Endothelial cell of umbilical vein (primary cell): Measurements from ENCODE around the gene KCNMA1. TPM values are rescaled to one million over a fixed set of nuclear protein-coding genes. Genes with fewer than 3 reads are reported as not detected.

ENCODE experiments used
- BruUV-seq: library from RNA; stranded (reverse); fragments of 400-500 nt; replicated peaks from 2 replicates; lab custom pipeline; 2021; lab: Mats Ljungman, UMichigan
- CTCF ChIA-PET: fragments of 300-600, 350-600 bp; sonication (Branson Sonifier 250); formaldehyde crosslinking; loops from one replicate; lab custom pipeline; 2021; ENCODE audit warnings: antibody characterized with exemption, inconsistent platforms; lab: Charles Lee
- POLR2A ChIA-PET: fragments of 300-600, 350-600 bp; sonication (Branson Sonifier 250); formaldehyde crosslinking; loops from one replicate; lab custom pipeline; 2021; ENCODE audit warnings: antibody characterized with exemption, inconsistent platforms; lab: Charles Lee
- DNase-seq: peaks from one replicate; pipeline ENCODE4 v3.0.0-alpha.2; 2011; ENCODE audit warnings: low read depth, low spot score
- FAIRE-seq: peaks from 2 replicates; lab custom pipeline; 2011; peaks lifted over from hg19 to GRCh38; lab: Jason Lieb, UNC
- H2AFZ ChIP-seq: 2 replicates; pipeline ENCODE4 v1.6.0; 2012; ENCODE audit warnings: low read depth, low read length, control low read depth, inconsistent platforms
- H3K27ac ChIP-seq: 2 replicates; pipeline ENCODE4 v1.5.1; 2011; ENCODE audit warnings: low read depth, mild to moderate bottlenecking, control low read depth, low read length, moderate library complexity; ENCODE audit not compliant: insufficient read depth
- H3K27me3 ChIP-seq, 2 experiments: 2 replicates each; pipeline versions ENCODE4 v1.6.0 to v1.6.1; 2011; ENCODE audit warnings: low read length in 2 of 2, mixed read lengths in 1 of 2; ENCODE audit not compliant: control insufficient read depth in 2 of 2, insufficient read depth in 2 of 2
- H3K36me3 ChIP-seq, 2 experiments: 2 replicates in 1 of 2; 3 replicates in 1 of 2; pipeline ENCODE4 v1.5.1; 2011; ENCODE audit warnings: low read length in 2 of 2, mild to moderate bottlenecking in 1 of 2, moderate library complexity in 1 of 2; ENCODE audit not compliant: control insufficient read depth in 2 of 2, insufficient read depth in 2 of 2; ENCODE audit errors: extremely low read depth in 1 of 2
- H3K4me1 ChIP-seq: 3 replicates; pipeline ENCODE4 v1.5.1; 2011; ENCODE audit warnings: mild to moderate bottlenecking, low read length; ENCODE audit not compliant: control insufficient read depth, insufficient read depth; ENCODE audit errors: extremely low read depth
- H3K4me2 ChIP-seq: 2 replicates; pipeline ENCODE4 v1.6.1; 2011; ENCODE audit warnings: low read length, control low read depth, mixed read lengths; ENCODE audit not compliant: insufficient read depth
- H3K4me3 ChIP-seq, 3 experiments: fragments of 200-600 bp in 1 of 3; sonication (generic), shearing (Covaris generic) in 1 of 3; replicated peaks in 1 of 3; 2 replicates each; pipeline ENCODE4 v1.5.1; 2011 to 2016; ENCODE audit warnings: control low read depth in 3 of 3, low read length in 3 of 3, mild to moderate bottlenecking in 2 of 3, inconsistent platforms in 1 of 3, low read depth in 1 of 3, moderate library complexity in 1 of 3; ENCODE audit not compliant: insufficient read depth in 1 of 3
- H3K79me2 ChIP-seq: 2 replicates; pipeline ENCODE4 v1.6.0; 2012; ENCODE audit warnings: low read length, inconsistent platforms; ENCODE audit not compliant: control insufficient read depth, insufficient read depth
- H3K9ac ChIP-seq: replicated peaks from 2 replicates; pipeline ENCODE3; 2011; ENCODE audit warnings: low read length, control low read depth; ENCODE audit not compliant: insufficient read depth; ENCODE audit errors: extremely low read depth
- H3K9me1 ChIP-seq: replicated peaks from 3 replicates; pipeline ENCODE4 v1.6.0; 2011; ENCODE audit warnings: mild to moderate bottlenecking, low read length; ENCODE audit not compliant: control insufficient read depth, insufficient read depth; ENCODE audit errors: extremely low read depth
- H3K9me3 ChIP-seq: replicated peaks from 2 replicates; pipeline ENCODE4 v1.5.1; 2012; ENCODE audit warnings: low read length, inconsistent platforms; ENCODE audit not compliant: control insufficient read depth, insufficient read depth
- H4K20me1 ChIP-seq: replicated peaks from 2 replicates; pipeline ENCODE3; 2011; ENCODE audit warnings: mild to moderate bottlenecking, low read length; ENCODE audit not compliant: control insufficient read depth, insufficient read depth; ENCODE audit errors: extremely low read depth
- CTCF ChIP-seq, 2 donors: IDR thresholded peaks; 1 replicate in 1 of 2; 2 replicates in 1 of 2; pipeline ENCODE4 v1.5.1; 2011; ENCODE audit warnings: low read length in 2 of 2, mild to moderate bottlenecking in 2 of 2, moderate library complexity in 2 of 2, control low read depth in 1 of 2, inconsistent platforms in 1 of 2, low read depth in 1 of 2; ENCODE audit not compliant: insufficient read depth in 1 of 2; ENCODE audit errors: extremely low read depth in 1 of 2
- EZH2 ChIP-seq: IDR thresholded peaks from 2 replicates; pipeline ENCODE4 v1.6.1; 2012; ENCODE audit warnings: borderline replicate concordance, low read depth, mild to moderate bottlenecking, moderate library complexity, low read length, inconsistent platforms; ENCODE audit not compliant: severe bottlenecking
- FOS ChIP-seq: IDR thresholded peaks from 2 replicates; pipeline ENCODE4 v1.6.1; 2011; ENCODE audit warnings: mild to moderate bottlenecking, low read length, moderate library complexity, borderline replicate concordance; ENCODE audit not compliant: insufficient read depth
- GATA2 ChIP-seq: IDR thresholded peaks from 2 replicates; pipeline ENCODE4 v1.7.0; 2011; ENCODE audit warnings: low read depth, mild to moderate bottlenecking, moderate library complexity, mixed read lengths, low read length; ENCODE audit not compliant: insufficient read length, insufficient read depth
- JUN ChIP-seq: IDR thresholded peaks from 2 replicates; pipeline ENCODE4 v1.6.1; 2011; ENCODE audit warnings: borderline replicate concordance, low read depth; ENCODE audit not compliant: insufficient read length, insufficient read depth
- MAX ChIP-seq: IDR thresholded peaks from 2 replicates; pipeline ENCODE4 v1.6.1; 2011; ENCODE audit not compliant: insufficient read depth, insufficient read length
- MYC ChIP-seq: IDR thresholded peaks from one replicate; pipeline ENCODE4 v1.6.1; 2011; ENCODE audit warnings: mild to moderate bottlenecking, low read depth, low read length
- POLR2A ChIP-seq: IDR thresholded peaks from 2 replicates; pipeline ENCODE4 v1.6.1; 2012; ENCODE audit warnings: low read depth, mild to moderate bottlenecking, control low read depth, low read length
- POLR2AphosphoS5 ChIP-seq: IDR thresholded peaks from 2 replicates; pipeline ENCODE4 v1.6.1; 2012; ENCODE audit warnings: low read depth, mild to moderate bottlenecking, control low read depth, low read length, moderate library complexity; ENCODE audit not compliant: insufficient read depth
- dilution Hi-C: fragments of 300-500 bp; cut with MboI; formaldehyde crosslinking; loops from one replicate; pipeline ENCODE4 v1.15.0; 2019; ENCODE audit warnings: low sequenced_read_pairs; ENCODE audit not compliant: extremely low pct_ligation_motif_present
- intact Hi-C: fragments of 100-400 bp; cut with micrococcal nuclease; formaldehyde crosslinking; loops from one replicate; pipeline ENCODE4 v1.10.0; 2022
- polyA plus RNA-seq, 4 experiments: library from polyadenylated mRNA; depleted of rRNA in 3 of 4; stranded (reverse) in 3 of 4; unstranded in 1 of 4; fragments of >200 nt; gene quantifications; 2 replicates each; pipeline versions ENCODE4 v1.2.1 to v1.2.3, GENCODE V29; 2011 to 2012; ENCODE audit warnings: missing spikeins in 1 of 4
- total RNA-seq: library from RNA; stranded (reverse); gene quantifications from 2 replicates; pipeline ENCODE4 v1.2.3, GENCODE V29; 2021

The KCNMA1 gene
- total and polyA plus RNA-seq, 2 donors (not counting 3 experiments of a cell fraction or from before 2014, with no cell fraction given): 0.10 to 0.82 TPM

- H3K27me3 ChIP-seq: no peaks in the 10 kb centered on the region
- no peaks in the 10 kb centered on the region for H3K4me1 ChIP-seq
- no peak overlapping the region for H3K4me2 ChIP-seq
- FAIRE-seq (no peak), DNase-seq (no peak)
- intact Hi-C loops: no loop called here
- no peak for TF ChIP-seq MYC
- TF ChIP-seq EZH2: no peak
- no peak for TF ChIP-seq FOS
- no peak for TF ChIP-seq POLR2AphosphoS5
- no peak for TF ChIP-seq POLR2A
- no peak for TF ChIP-seq JUN
- TF ChIP-seq CTCF (IDR thresholded peaks at IDR 0.05; ENCODE audit: extremely low read depth in 1 of 2, insufficient read depth in 1 of 2, low read depth in 1 of 2, low read length in 2 of 2): no peak
- no peak for TF ChIP-seq GATA2
- TF ChIP-seq MAX: no peak
- POLR2A ChIA-PET: no interaction called here
- H3K9me3 ChIP-seq: no peaks in the 10 kb centered on the region
- H3K9me1 ChIP-seq: no peaks in the 10 kb centered on the region
- no peak overlapping the region for H2AFZ ChIP-seq
- dilution Hi-C loops: no loop called here
- no peak overlapping the region for H3K4me3 ChIP-seq
- no peaks in the 10 kb centered on the region for H3K79me2 ChIP-seq
- no TSS peak for BruUV-seq
- no peak overlapping the region for H3K9ac ChIP-seq
- H4K20me1 ChIP-seq: no peaks in the 10 kb centered on the region
- H3K36me3 ChIP-seq: no peaks in the 10 kb centered on the region
- H3K27ac ChIP-seq: no peak overlapping the region
- CTCF ChIA-PET: interaction anchor here (0.8 kb wide), 1 partner anchor 130 kb away, joined by 3 read pairs; no protein-coding TSS in a partner anchor
These were observed 77.6 kb downstream of the KCNMA1 start for GRCh38 chr10:77560052-77560451.
